Panc1 (cell line): ENCODE data around the gene MAN2C1. TPM values are rescaled to one million over a fixed set of nuclear protein-coding genes. Genes with fewer than 3 reads are reported as not detected.
"Not testable (repeated sequence)": the region's sequence is repeated elsewhere in the genome, so short reads cannot be mapped to it uniquely, and the experiment has no call there.

Source experiments
- ATAC-seq: fragments of 200-7000 bp; cut with Tn5 transposase; 2 replicates; pipeline ENCODE4 v1.9.1; 2020; ENCODE audit warnings: mild to moderate bottlenecking, moderate library complexity
- BruUV-seq: library from RNA; stranded (reverse); fragments of 400-500 nt; replicated peaks from 2 replicates; lab custom pipeline; 2021; lab: Mats Ljungman, UMichigan
- CTCF ChIA-PET: fragments of 300-600 bp; sonication (Branson Sonifier 250); formaldehyde crosslinking; loops from one replicate; lab custom pipeline; 2022; ENCODE audit warnings: antibody characterized with exemption; lab: Charles Lee
- POLR2A ChIA-PET: fragments of 300-600 bp; sonication (Branson Sonifier 250); formaldehyde crosslinking; loops from one replicate; lab custom pipeline; 2022; ENCODE audit warnings: antibody characterized with exemption; lab: Charles Lee
- DNase-seq: peaks from one replicate; pipeline ENCODE4 v3.0.0-alpha.2; 2010; ENCODE audit warnings: low read depth, low spot score
- H3K27ac ChIP-seq: 2 replicates; pipeline ENCODE4 v1.5.1; 2011; ENCODE audit warnings: mild to moderate bottlenecking, low read length, inconsistent platforms
- H3K27me3 ChIP-seq: fragments of 200-500 bp; sonication (Bioruptor generic); 2 replicates; pipeline ENCODE4 v1.6.0; 2014; ENCODE audit warnings: low read length, inconsistent platforms; ENCODE audit not compliant: control insufficient read depth, insufficient read depth
- H3K36me3 ChIP-seq: fragments of 200-500 bp; sonication (Bioruptor generic); 2 replicates; pipeline ENCODE4 v1.5.1; 2014; ENCODE audit warnings: inconsistent platforms, mild to moderate bottlenecking, low read length, moderate library complexity; ENCODE audit not compliant: control insufficient read depth, insufficient read depth
- H3K4me1 ChIP-seq: 2 replicates; pipeline ENCODE4 v1.5.1; 2011; ENCODE audit warnings: inconsistent platforms, mild to moderate bottlenecking, low read length, moderate library complexity; ENCODE audit not compliant: control insufficient read depth, insufficient read depth
- H3K4me3 ChIP-seq, 2 experiments: 2 replicates each; pipeline ENCODE4 v1.5.1; 2011 to 2012; ENCODE audit warnings: low read depth in 2 of 2, low read length in 2 of 2, mild to moderate bottlenecking in 2 of 2, inconsistent platforms in 1 of 2, moderate library complexity in 1 of 2
- H3K9me3 ChIP-seq: fragments of 200-500 bp; sonication (Bioruptor generic); 2 replicates; pipeline ENCODE4 v1.5.1; 2014; ENCODE audit warnings: low read depth, mild to moderate bottlenecking, inconsistent platforms, low read length, moderate library complexity; ENCODE audit not compliant: control insufficient read depth, insufficient read depth
- CTCF ChIP-seq: fragments of 450-650 bp; IDR thresholded peaks from 2 replicates; pipeline ENCODE4 v1.5.1; 2017; ENCODE audit warnings: mild to moderate bottlenecking
- POLR2AphosphoS5 ChIP-seq: IDR thresholded peaks from 2 replicates; pipeline ENCODE4 v1.6.1; 2012; ENCODE audit warnings: mild to moderate bottlenecking, low read depth, low read length, moderate library complexity
- REST ChIP-seq, 2 experiments: IDR thresholded peaks; 2 replicates each; pipeline ENCODE4 v1.6.1; 2011 to 2012; ENCODE audit warnings: low read depth in 2 of 2, control low read depth in 1 of 2, low read length in 1 of 2, mild to moderate bottlenecking in 1 of 2, moderate library complexity in 1 of 2; ENCODE audit not compliant: insufficient read depth in 1 of 2
- SIN3A ChIP-seq: IDR thresholded peaks from 2 replicates; pipeline ENCODE4 v1.6.1; 2012; ENCODE audit warnings: low read depth, mild to moderate bottlenecking, low read length, moderate library complexity, borderline replicate concordance; ENCODE audit not compliant: insufficient read depth
- TCF7L2 ChIP-seq: IDR thresholded peaks from 2 replicates; pipeline ENCODE4 v1.6.1; 2011; ENCODE audit warnings: mild to moderate bottlenecking, low read depth, low read length, inconsistent platforms
- in situ Hi-C: cut with HindIII; loops from 2 replicates; pipeline ENCODE4 v1.10.0; 2016; ENCODE audit warnings: low sequenced_read_pairs, low pct_unique_long_range_greater_than_20kb
- intact Hi-C: fragments of 100-400 bp; cut with micrococcal nuclease; formaldehyde crosslinking; loops from one replicate; pipeline ENCODE4 v1.10.0; 2022; ENCODE audit not compliant: unreplicated experiment
- total RNA-seq: library from RNA; stranded (reverse); gene quantifications from one replicate; pipeline ENCODE4 v1.2.1, GENCODE V29; 2021; ENCODE audit not compliant: unreplicated experiment

MAN2C1 gene
- total RNA-seq, 1 experiment from 2014 or later: 127 TPM

GRCh38 chr15:75314552-75315290, 53.7 kb downstream of the MAN2C1 start:
- H3K36me3 ChIP-seq: no peaks in the 10 kb centered on the region
- in situ Hi-C loops: no loop called here
- no peak overlapping the region for H3K4me3 ChIP-seq
- ChIA-PET CTCF (no interaction called here), POLR2A (no interaction called here)
- ATAC-seq (no peak), DNase-seq (no peak)
- intact Hi-C loops: no loop called here
- H3K4me1 ChIP-seq: no peaks in the 10 kb centered on the region
- no TSS peak for BruUV-seq
- no peak overlapping the region for H3K27ac ChIP-seq
- peaks cover 3% of the 10 kb centered on the region; the same call in 1 of the 2 replicates for H3K27me3 ChIP-seq
- H3K9me3 ChIP-seq: no peaks in the 10 kb centered on the region
- no peak for TF ChIP-seq CTCF
- TF ChIP-seq POLR2AphosphoS5: no peak
- no peak for TF ChIP-seq TCF7L2
- TF ChIP-seq REST (IDR thresholded peaks at IDR 0.05; ENCODE audit: insufficient read depth in 1 of 2, low read depth in 2 of 2, low read length in 1 of 2): no peak
- TF ChIP-seq SIN3A: no peak

- ChIA-PET CTCF (no interaction called here), POLR2A (no interaction called here)
- TF ChIP-seq CTCF (no peak), SIN3A (no peak), TCF7L2 (no peak), POLR2AphosphoS5 (no peak), REST (IDR thresholded peaks at IDR 0.05; ENCODE audit: insufficient read depth in 1 of 2, low read depth in 2 of 2, low read length in 1 of 2) (no peak)
- H3K4me3 ChIP-seq: no peak overlapping the region
- H3K27ac ChIP-seq: no peak overlapping the region
- DNase-seq (no peak), ATAC-seq (no peak)
- in situ Hi-C loops (no loop called here), intact Hi-C loops (no loop called here)
- no TSS peak for BruUV-seq
- no peaks in the 10 kb centered on the region for H3K36me3 ChIP-seq
- peaks cover 4% of the 10 kb centered on the region for H3K4me1 ChIP-seq
- H3K27me3 ChIP-seq: peaks cover 3% of the 10 kb centered on the region; the same call in 1 of the 2 replicates
- no peaks in the 10 kb centered on the region for H3K9me3 ChIP-seq
Observed at GRCh38 chr15:75313116-75313845, 55.1 kb downstream of the MAN2C1 start.

- CTCF ChIA-PET, H3K27me3 ChIP-seq, H3K9me3 ChIP-seq, H3K27ac ChIP-seq, in situ Hi-C loops, H3K36me3 ChIP-seq, POLR2A ChIA-PET, ATAC-seq, intact Hi-C loops, H3K4me3 ChIP-seq, BruUV-seq, H3K4me1 ChIP-seq, DNase-seq: not testable (repeated sequence)
Observed at GRCh38 chr15:75312548-75312947, 55.9 kb downstream of the MAN2C1 start.
